Measurements from ENCODE around the gene THSD4. TPM values are rescaled to one million over a fixed set of nuclear protein-coding genes. Genes with fewer than 3 reads are reported as not detected.

The THSD4 gene
- total and polyA plus RNA-seq, 2 of the 4 experiments (the other 2 are of a cell fraction), result 25.5 to 31.1 TPM

GRCh38 chr15:71737761-71738160, 622.5 kb downstream of the THSD4 start:
- POLR2A ChIA-PET (ENCODE audit: unreplicated experiment), result no interaction called here
- H3K4me1 ChIP-seq (ENCODE audit: control insufficient read depth, insufficient read depth, low read length), result no peaks in the 10 kb centered on the region
- no peak overlapping the region for H4K5ac ChIP-seq (ENCODE audit: low read depth, low read length)
- no peaks in the 10 kb centered on the region for H4K20me1 ChIP-seq (ENCODE audit: insufficient read depth, low read length)
- H3K56ac ChIP-seq (ENCODE audit: extremely low read depth, insufficient read depth, low read length), result no peak overlapping the region
- H3K27me3 ChIP-seq (ENCODE audit: control insufficient read depth, insufficient read depth, low read length), result no peaks in the 10 kb centered on the region; the same call in 1 of the 2 replicates
- no peak overlapping the region for H2BK120ac ChIP-seq (ENCODE audit: low read depth, low read length)
- H3K79me1 ChIP-seq (ENCODE audit: low read depth in 1 of 2, low read length in 2 of 2), result no peaks in the 10 kb centered on the region
- in situ Hi-C loops (cut with MboI; ENCODE audit: low sequenced_read_pairs) (no loop called here), dilution Hi-C loops (cut with HindIII; ENCODE audit: low sequenced_read_pairs, unreplicated experiment) (no loop called here), intact Hi-C loops (cut with micrococcal nuclease) (no loop called here)
- CTCF ChIA-PET, result no interaction called here
- H3K23ac ChIP-seq (ENCODE audit: low read depth, low read length), result no peak overlapping the region
- TF ChIP-seq CHD1 (IDR thresholded peaks at IDR 0.05; ENCODE audit: low read depth, low read length), result no peak
- no peak for TF ChIP-seq CEBPB (IDR thresholded peaks at IDR 0.05; ENCODE audit: low read depth, low read length)
- TF ChIP-seq POLR2A (IDR thresholded peaks at IDR 0.05; ENCODE audit: low read depth, low read length), result no peak
- no TSS peak for BruUV-seq (replicated peaks)
- no peak overlapping the region for H2AK9ac ChIP-seq (replicated peaks; ENCODE audit: low read depth, low read length, poor library complexity)
- peaks cover 19% of the 10 kb centered on the region for H3K36me3 ChIP-seq (ENCODE audit: control insufficient read depth, insufficient read depth, low read length)
- ATAC-seq (ENCODE audit: low read depth) (no peak), DNase-seq (no peak)
- H3K9me1 ChIP-seq (ENCODE audit: insufficient read depth, low read length), result no peaks in the 10 kb centered on the region
- no peak overlapping the region for H3K4me3 ChIP-seq (ENCODE audit: insufficient read depth, low read depth, low read length)
- H3K14ac ChIP-seq (replicated peaks; ENCODE audit: low read depth, low read length), result no peak overlapping the region
- H2BK15ac ChIP-seq (ENCODE audit: low read depth, low read length), result no peak overlapping the region
- no peak overlapping the region for H3K18ac ChIP-seq (ENCODE audit: low read depth, low read length)
- 90% methylated on average over 12 of the region's 16 CpGs; no CpG with 5 or more reads in 1 of the 2 experiments for WGBS, 2 experiments (ENCODE audit: extremely low coverage in 2 of 2, insufficient read length in 1 of 2)
- no peak overlapping the region for H2AFZ ChIP-seq (replicated peaks; ENCODE audit: low read length, poor library complexity)
- H3K9ac ChIP-seq (ENCODE audit: low read depth, low read length), result no peak overlapping the region
- H3K27ac ChIP-seq (ENCODE audit: insufficient read depth, low read length), result no peak overlapping the region
- no peak overlapping the region for H4K8ac ChIP-seq (ENCODE audit: low read depth in 2 of 2, low read length in 2 of 2)
- no peak overlapping the region for H2BK20ac ChIP-seq (ENCODE audit: low read depth, low read length)
- no peak overlapping the region for H2AK5ac ChIP-seq (ENCODE audit: low read depth, low read length)
- no peak overlapping the region for H3K4ac ChIP-seq (ENCODE audit: low read depth, low read length)
- no peak overlapping the region for H3K4me2 ChIP-seq (ENCODE audit: low read depth, low read length)
- no peaks in the 10 kb centered on the region for H3K9me3 ChIP-seq (ENCODE audit: control insufficient read depth, insufficient read depth, low read length)
- no peak overlapping the region for H2BK5ac ChIP-seq (ENCODE audit: low read depth, low read length, poor library complexity, severe bottlenecking)
- no peak overlapping the region for H4K91ac ChIP-seq (ENCODE audit: insufficient read depth, low read depth, low read length)

All from IMR-90 (cell line).